GM19025 (cell line): ENCODE results near the gene NDUFA5.
"Not testable (repeated sequence)": the region's sequence is repeated elsewhere in the genome, so short reads cannot be mapped to it uniquely, and the experiment has no call there.

ENCODE experiments used
- ATAC-seq: cut with Tn5 transposase; IDR thresholded peaks from one replicate; pipeline ENCODE4 v1.9.1; 2021; ENCODE audit warnings: mild to moderate bottlenecking, low read depth, moderate library complexity; ENCODE audit not compliant: unreplicated experiment

The NDUFA5 gene

DNA sequence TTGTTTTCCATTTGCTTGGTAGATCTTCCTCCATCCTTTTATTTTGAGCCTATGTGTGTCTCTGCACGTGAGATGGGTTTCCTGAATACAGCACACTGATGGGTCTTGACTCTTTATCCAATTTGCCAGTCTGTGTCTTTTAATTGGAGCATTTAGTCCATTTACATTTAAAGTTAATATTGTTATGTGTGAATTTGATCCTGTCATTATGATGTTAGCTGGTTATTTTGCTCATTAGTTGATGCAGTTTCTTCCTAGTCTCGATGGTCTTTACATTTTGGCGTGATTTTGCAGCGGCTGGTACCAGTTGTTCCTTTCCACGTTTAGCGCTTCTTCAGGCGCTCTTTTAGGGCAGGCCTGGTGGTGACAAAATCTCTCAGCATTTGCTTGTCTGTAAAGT lies 31.1 kb downstream of the NDUFA5 start:
- ATAC-seq: not testable (repeated sequence)

DNA sequence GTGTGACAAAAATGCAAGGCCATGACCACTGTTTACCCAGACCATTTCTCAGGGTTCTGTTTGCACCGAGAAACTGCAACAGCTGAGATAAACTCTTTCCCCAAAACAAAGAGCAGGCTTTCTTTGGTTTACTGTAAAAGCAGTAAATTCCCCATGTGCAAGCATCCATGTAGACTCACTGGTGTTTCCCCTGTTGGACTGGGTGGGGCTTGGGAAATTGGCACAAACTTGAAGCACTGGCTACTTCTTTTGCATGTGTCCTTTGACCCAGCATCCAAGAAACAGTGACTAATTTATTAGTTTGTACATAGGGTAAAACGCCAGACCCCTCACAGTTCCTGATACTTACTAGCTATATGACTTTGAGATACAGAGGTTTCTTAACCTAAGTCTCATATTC lies 35.6 kb downstream of the NDUFA5 start:
- no peak for ATAC-seq

DNA sequence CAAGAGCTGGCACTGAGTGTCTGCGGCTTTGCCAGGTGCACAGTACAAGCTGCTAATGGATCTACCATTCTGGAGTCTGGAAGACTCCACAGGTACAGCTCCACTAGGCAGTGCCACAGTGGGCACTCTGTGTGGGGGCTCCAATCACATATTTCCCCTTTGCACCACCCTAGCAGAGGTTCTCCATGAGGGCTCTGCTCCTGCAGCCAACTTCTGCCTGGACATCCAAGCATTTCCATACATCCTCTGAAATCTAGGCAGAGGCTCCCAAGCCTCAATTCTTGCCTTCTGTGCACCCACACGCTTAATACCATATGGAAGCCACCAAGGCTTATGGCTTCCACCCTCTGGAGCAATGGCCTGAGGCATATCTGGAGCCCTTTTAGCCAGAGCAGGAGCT lies 52.4 kb downstream of the NDUFA5 start:
- ATAC-seq: no peak

DNA sequence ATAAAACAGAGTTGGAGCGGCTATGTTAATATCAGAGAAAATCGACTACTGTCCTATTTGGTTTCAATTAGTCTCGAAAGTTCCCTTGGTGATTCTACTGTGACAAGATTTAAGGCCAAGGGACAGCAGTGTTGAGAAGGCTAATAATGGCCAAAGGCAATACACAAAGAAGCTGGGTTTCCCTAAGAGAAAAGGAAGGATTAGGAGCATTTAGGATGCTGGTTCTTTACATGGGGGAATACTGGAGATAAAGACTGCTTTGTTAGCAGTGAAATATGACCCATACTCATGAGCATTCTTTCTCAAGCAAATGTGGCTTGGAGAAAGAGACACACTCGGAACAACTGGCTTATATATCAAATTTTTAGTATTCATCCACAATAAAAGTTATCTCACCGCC lies 55.4 kb downstream of the NDUFA5 start:
- no peak for ATAC-seq

DNA sequence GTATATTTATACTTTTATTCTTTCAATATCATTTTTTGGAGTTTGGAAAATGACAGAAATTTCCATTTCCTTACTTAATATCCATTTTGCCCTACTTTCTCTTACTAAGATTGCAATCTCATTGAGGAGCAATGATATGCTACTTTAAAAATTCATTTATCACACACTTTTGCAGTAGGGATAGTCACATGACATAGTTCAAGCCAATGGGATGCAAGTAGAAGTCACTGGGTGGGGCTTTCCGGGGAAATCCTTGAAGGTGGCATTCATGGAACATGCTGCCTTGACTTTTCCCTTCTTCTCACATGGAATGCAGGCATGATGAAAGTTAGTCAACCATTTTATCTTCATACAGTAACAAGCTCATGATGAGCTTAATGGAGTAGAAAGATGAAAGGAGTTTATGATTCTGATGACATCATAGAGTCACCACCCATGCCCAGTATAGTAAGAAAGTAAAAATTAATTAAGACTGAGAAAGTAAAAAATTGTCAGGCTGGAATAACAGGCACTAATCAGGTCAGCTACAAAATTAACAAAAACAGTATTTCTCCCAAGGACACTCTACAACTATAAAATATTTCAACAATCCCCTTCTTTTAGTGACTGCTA lies 56.6 kb downstream of the NDUFA5 start:
- ATAC-seq: no peak

DNA sequence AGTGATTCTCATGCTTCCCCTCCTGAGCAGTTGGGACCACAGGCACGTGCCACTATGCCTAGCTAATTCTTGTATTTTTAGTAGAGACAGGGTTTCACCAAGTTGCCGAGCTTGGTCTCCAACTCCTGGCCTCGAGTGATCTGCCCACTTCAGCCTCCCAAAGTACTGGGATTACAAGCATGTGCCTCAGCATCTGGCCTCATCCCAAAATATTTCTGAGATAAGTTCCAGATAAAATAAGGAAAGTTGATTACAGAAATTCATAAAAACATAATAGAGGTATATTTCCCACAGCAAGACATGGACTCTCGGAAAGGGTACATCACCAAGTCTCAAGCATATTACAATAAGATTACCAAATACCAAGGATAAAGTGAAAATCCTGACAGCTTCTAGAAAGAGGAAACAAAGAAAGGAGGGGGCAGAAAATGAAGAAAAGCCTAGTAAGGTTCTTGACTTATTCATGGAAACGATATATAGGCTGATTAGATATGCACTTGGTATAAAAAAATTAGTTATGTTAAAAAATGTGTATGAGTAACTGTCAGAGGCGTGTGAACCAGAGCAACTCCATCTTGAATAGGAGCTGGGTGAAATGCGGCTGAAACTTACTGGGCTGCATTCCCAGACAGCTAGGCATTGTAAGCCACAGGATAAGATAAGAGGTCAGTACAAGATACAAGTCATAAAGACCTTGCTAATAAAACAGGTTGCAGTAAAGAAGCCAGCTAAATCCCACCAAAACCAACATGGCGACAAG lies 58.2 kb downstream of the NDUFA5 start:
- ATAC-seq: no peak

DNA sequence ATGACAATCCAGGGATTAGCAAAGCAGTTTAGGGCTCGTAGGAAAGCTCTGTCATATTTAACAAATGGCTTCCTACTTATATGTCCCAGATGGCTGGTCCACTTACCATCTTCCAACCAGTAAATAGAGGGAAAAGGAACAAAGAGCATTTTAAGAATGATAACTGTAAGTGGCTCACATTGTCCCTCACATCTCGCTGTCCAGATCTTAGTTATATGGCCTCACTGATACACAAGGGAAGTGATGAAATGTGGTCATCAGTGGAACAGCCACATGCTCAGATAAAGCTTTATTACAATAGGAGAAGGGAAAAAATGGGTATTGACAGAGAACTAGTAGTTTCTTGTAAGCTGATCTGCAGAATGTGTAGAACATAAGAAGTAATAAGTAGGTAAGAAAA lies 59.0 kb downstream of the NDUFA5 start:
- no peak for ATAC-seq

DNA sequence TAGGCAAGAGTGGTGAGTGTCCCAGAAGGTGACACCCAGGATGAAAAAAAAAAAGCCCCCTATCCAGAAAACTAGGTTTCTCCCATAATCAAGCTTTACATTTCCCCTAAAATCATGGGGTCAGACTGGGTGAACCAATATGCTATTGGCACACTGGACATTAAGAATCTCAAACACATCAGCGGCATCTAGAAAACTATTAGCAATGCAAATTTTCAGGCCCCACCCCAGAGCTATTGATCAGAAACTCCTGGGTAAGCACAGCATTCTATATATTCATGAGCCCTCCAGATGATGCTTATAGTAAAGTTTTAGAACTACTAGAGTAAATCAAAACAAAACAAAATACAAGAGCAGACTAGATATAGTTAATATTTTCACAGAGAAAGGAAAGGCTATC lies 59.6 kb downstream of the NDUFA5 start:
- ATAC-seq: no peak

DNA sequence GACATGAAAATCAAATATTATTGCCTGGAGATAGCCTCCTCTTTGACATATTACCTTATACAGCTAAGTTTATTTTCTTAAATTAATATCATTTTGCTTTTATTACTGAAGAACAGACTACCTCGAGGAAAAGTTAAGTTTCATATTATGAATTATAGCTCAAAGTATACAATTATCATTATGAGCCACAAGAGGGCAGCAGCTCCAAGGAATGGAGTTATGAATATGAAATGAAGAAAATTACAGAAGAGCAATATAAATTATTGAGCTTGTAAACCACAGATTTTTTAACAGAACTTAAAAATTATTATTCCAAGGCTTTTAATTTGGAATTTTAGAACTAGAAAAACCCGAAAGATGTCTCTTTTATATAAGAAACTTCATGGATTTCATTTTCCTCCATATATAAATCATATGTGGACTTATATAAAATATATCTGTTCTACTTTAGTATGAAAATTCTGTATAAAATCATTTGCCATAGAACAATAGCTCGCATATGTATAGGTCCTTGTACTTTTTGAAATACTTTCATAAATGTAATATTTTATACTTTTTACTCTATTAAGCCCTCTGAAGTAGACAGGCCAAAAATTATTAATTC lies 63.3 kb downstream of the NDUFA5 start:
- ATAC-seq: no peak

DNA sequence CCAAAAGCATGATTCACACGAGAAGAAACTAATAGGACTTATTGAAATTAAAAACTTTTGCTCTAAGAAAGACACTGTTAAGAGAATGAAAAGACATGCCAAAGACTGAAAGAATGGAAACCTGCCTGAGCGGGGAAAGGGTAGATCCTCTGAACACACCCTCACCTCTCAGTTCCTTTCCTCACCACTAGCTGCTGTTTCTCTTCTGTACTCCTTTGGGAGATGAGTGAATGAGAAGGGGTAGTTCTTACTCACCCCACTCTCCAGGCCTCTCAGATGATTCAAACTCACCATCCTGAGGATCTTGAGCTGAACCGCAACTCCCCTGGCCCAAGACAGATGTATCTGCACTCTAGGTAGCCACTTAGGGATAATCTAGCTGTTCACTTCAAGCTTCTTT lies 65.1 kb downstream of the NDUFA5 start:
- peak; percentile 75 for ATAC-seq
